ENCODE results near the gene TOM1L2. TPM values are rescaled to one million over a fixed set of nuclear protein-coding genes. Genes with fewer than 3 reads are reported as not detected.

Gene TOM1L2
- total RNA-seq, 3 donors from 2014 or later: 32.3 to 39.1 (median 36.4) TPM

DNA sequence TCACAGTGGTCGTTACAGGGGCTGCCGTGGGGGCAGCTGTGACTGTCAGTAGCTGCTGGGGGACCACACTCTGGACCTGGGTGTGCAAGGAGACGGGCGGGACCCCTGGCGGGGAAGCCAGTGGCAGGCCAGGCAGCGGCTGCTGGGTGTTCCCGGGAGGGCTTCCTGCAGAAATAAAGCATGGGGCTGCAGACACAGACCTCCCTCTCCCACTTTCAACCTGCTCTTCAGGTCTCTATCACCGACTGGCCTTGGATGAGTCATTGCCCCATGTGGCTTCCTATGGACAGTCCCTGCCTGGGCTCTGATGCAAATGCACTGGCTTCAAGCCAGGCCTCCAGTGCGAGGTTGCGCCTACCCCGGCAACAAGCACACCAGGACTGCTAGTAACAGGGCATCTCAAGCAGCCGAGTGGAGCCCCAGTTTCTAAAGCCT, 152.6 kb downstream of the TOM1L2 start:
- Histone ChIP-seq H3K4me1 (peaks cover 8 to 27% of the 10 kb centered on the region in 2 donors), H3K4me3 (no peak overlapping the region), H3K27ac (peak overlapping the region; percentile 18 to 34), H3K9me3 (no peaks in the 10 kb centered on the region), H3K36me3 (no peaks in the 10 kb centered on the region), H3K27me3 (no peaks in the 10 kb centered on the region)
- TF ChIP-seq POLR2AphosphoS5 (IDR thresholded peaks at IDR 0.05) (peak in 1 of 3 donors; percentile 27), POLR2A (IDR thresholded peaks at IDR 0.05) (no peak)
- peak; percentile 72 to 81 for DNase-seq (ENCODE audit: low spot score in 2 of 2)
- intact Hi-C loops (cut with DNase I; ENCODE audit: low total_unique reads): loop anchor here (10.0 kb wide), 1 partner anchor 215 kb away; the partner anchor contains the start of genes ATPAF2 and GID4

DNA sequence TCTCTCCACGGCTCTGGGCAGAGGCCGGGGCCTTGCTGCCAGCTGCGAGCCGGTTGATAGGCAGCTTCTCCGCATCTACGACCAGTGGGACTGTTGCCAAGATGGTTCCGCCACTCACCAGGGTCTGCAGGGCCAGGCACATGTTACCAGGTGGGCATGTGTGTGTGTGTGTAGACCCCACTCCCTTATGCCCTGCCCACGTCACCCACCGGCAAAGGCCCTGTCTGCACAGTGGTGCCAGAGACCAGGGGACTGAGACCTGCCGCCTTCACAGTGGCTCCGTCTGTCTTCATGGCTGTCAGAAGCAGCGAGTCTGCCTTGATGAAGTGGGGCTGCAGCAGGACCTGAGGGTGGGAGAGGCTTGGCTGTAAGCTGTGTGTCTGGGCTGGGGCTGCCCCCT, 153.1 kb downstream of the TOM1L2 start:
- intact Hi-C loops (cut with DNase I; ENCODE audit: low total_unique reads): loop anchor here (10.0 kb wide), 1 partner anchor 216 kb away; the partner anchor contains the start of genes ATPAF2 and GID4
- H3K36me3 ChIP-seq: no peaks in the 10 kb centered on the region
- TF ChIP-seq, protein P1, sequence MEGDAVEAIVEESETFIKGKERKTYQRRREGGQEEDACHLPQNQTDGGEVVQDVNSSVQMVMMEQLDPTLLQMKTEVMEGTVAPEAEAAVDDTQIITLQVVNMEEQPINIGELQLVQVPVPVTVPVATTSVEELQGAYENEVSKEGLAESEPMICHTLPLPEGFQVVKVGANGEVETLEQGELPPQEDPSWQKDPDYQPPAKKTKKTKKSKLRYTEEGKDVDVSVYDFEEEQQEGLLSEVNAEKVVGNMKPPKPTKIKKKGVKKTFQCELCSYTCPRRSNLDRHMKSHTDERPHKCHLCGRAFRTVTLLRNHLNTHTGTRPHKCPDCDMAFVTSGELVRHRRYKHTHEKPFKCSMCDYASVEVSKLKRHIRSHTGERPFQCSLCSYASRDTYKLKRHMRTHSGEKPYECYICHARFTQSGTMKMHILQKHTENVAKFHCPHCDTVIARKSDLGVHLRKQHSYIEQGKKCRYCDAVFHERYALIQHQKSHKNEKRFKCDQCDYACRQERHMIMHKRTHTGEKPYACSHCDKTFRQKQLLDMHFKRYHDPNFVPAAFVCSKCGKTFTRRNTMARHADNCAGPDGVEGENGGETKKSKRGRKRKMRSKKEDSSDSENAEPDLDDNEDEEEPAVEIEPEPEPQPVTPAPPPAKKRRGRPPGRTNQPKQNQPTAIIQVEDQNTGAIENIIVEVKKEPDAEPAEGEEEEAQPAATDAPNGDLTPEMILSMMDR (IDR thresholded peaks at IDR 0.05): no peak
- TF ChIP-seq POLR2AphosphoS5 (IDR thresholded peaks at IDR 0.05) (no peak), POLR2A (IDR thresholded peaks at IDR 0.05) (no peak)

DNA sequence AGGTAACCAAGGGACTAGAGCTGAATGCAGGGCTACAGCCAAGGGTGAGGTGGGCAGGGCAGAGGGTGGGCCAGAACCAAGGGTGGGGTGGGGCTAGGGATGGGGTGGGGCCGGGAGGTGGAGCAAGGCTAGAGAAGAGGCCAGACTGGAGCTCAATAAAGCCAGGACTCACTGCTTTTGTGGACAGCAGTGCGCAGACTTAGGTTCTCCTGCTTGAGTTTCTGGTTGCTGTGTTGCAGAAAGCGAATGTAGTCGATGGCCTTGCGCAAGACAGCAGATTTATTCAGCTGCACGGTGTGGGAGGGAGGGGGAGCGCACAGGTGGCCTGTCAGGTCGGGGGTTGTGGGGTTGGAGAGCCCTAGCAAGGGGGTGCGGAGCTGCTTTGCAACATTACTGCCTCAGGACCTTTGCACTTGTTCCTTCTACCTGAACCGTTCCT, 154.1 kb downstream of the TOM1L2 start:
- no peak overlapping the region for H3K4me3 ChIP-seq
- intact Hi-C loops (cut with DNase I; ENCODE audit: low total_unique reads): loop anchor here (10.0 kb wide), 1 partner anchor 217 kb away; the partner anchor contains the start of genes ATPAF2 and GID4
- H3K36me3 ChIP-seq: no peaks in the 10 kb centered on the region
- H3K9me3 ChIP-seq: no peaks in the 10 kb centered on the region
- no peak for DNase-seq (ENCODE audit: low spot score in 2 of 2)
- peaks cover 0 to 25% of the 10 kb centered on the region in 2 donors for H3K4me1 ChIP-seq
- peak overlapping the region in 1 of 2 donors; percentile 13 for H3K27ac ChIP-seq
- TF ChIP-seq POLR2A (IDR thresholded peaks at IDR 0.05) (no peak), POLR2AphosphoS5 (IDR thresholded peaks at IDR 0.05) (no peak)
- TF ChIP-seq, protein P1 (IDR thresholded peaks at IDR 0.05): no peak
- H3K27me3 ChIP-seq: no peaks in the 10 kb centered on the region

More for the DNA sequence above, 153.1 kb downstream of the TOM1L2 start:
- Histone ChIP-seq H3K27me3 (no peaks in the 10 kb centered on the region), H3K27ac (peak overlapping the region in 1 of 2 donors; percentile 34), H3K9me3 (no peaks in the 10 kb centered on the region), H3K4me3 (no peak overlapping the region), H3K4me1 (peaks cover 3 to 26% of the 10 kb centered on the region in 2 donors)
- no peak for DNase-seq (ENCODE audit: low spot score in 2 of 2)

DNA sequence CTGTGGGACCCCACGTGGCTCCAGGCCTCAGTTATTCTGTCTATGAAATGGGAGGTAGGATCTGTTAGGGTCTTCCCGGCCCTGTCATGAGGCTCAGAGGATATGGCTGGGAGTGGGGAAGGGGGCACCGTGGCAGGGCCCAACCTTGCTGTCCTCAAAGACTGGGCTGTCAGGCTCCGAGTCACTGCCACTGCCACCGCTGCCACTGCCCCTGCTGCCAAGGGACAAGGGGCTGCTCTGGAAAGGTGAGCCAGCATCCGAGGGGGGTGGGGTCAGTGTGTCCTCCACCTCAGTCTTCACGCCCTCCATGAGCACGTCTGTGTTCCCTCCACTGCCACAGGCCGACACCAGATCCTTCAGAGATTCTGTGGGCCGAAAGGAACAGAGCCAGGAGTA, 154.7 kb downstream of the TOM1L2 start:
- peak overlapping the region in 1 of 2 donors; percentile 13 for H3K27ac ChIP-seq
- H3K36me3 ChIP-seq: no peaks in the 10 kb centered on the region
- DNase-seq (ENCODE audit: low spot score in 2 of 2): no peak
- H3K9me3 ChIP-seq: no peaks in the 10 kb centered on the region
- peaks cover 3 to 25% of the 10 kb centered on the region in 2 donors for H3K4me1 ChIP-seq
- TF ChIP-seq POLR2AphosphoS5 (IDR thresholded peaks at IDR 0.05): no peak
- TF ChIP-seq, protein P1 (IDR thresholded peaks at IDR 0.05): no peak
- TF ChIP-seq POLR2A (IDR thresholded peaks at IDR 0.05): no peak
- no peak overlapping the region for H3K4me3 ChIP-seq
- H3K27me3 ChIP-seq: no peaks in the 10 kb centered on the region
- intact Hi-C loops (cut with DNase I; ENCODE audit: low total_unique reads): loop anchor here (10.0 kb wide), 1 partner anchor 217 kb away; the partner anchor contains the start of genes ATPAF2 and GID4

DNA sequence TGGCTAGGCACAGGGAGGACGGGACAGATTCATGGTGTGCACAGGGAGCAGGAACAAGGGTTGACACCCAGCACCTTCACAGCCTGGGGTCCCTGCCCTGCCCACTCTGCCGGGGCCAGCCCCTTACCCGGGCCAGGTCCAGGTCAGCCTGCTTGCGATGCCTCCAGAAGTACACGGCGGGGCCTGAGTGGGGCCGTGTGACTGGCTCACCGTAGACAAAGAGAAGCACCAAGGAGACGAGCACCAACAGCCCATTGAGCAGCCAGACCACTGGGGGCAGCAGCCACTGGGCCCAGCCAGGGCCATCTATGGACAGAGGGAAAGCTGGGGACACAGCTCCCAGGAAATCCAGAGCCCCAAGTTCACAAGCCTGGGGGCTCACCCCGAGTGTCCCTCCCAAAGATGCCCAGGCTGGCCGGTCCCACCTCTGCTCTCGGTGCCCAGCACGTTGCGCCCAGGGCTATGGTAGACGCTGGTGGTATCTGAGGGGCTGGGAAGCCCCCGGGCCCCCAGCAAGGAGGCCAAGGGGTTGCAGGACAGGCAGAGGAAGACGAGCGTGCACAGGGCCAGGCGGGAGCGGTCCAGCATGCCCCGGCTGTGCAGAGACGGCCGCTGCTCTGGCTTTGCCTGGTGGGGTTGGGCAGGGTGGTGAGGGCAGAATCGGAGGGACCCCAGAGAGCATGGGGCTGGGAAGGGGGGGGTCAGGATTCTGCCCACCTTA, 155.2 kb downstream of the TOM1L2 start:
- TF ChIP-seq POLR2A (IDR thresholded peaks at IDR 0.05): no peak
- TF ChIP-seq POLR2AphosphoS5 (IDR thresholded peaks at IDR 0.05): no peak
- TF ChIP-seq, protein P1 (IDR thresholded peaks at IDR 0.05): no peak
- no peaks in the 10 kb centered on the region for H3K9me3 ChIP-seq
- no peak overlapping the region for H3K4me3 ChIP-seq
- no peaks in the 10 kb centered on the region for H3K27me3 ChIP-seq
- peaks cover 8 to 25% of the 10 kb centered on the region in 2 donors for H3K4me1 ChIP-seq
- intact Hi-C loops (cut with DNase I; ENCODE audit: low total_unique reads): loop anchor here (10.0 kb wide), 1 partner anchor 218 kb away; the partner anchor contains the start of genes ATPAF2 and GID4
- no peaks in the 10 kb centered on the region for H3K36me3 ChIP-seq
- DNase-seq (ENCODE audit: low spot score in 2 of 2): no peak
- no peak overlapping the region for H3K27ac ChIP-seq

Data from breast epithelium (tissue), 4 donors.